ENCODE results near the gene KYNU. TPM values are rescaled to one million over a fixed set of nuclear protein-coding genes. Genes with fewer than 3 reads are reported as not detected.
A peak's percentile ranks its signal among the peaks of the same experiment; 100 is the strongest.

The KYNU gene
- total RNA-seq, 1 donor from 2014 or later, result 30.3 TPM

DNA sequence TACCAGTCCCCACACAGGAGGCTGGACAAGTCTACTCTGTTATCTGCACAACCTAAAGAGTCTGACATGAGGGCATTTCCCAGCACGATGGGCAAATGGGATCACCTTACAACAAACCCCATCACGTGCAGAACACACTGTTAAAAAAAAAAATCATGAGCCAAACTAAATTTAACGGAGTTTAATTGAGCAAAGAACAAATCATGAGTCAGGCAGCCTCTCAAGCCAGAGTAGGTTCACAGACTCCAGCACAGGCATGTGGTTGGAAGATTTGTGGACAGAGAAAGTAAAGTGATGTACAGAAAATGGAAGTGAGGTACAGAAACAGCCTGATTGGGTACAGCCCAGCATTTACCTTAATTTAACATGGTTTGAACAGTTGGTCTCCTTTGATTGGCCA lies 59.9 kb downstream of the KYNU start:
- FAIRE-seq, result no peak
- no peak for DNase-seq (ENCODE audit: low read depth)
- Histone ChIP-seq H3K4me3 (ENCODE audit: low read depth, low read length) (no peak overlapping the region), H3K36me3 (ENCODE audit: control insufficient read depth, insufficient read depth, low read length) (no peaks in the 10 kb centered on the region), H3K27me3 (ENCODE audit: control insufficient read depth, insufficient read depth, low read length) (no peaks in the 10 kb centered on the region)
- TF ChIP-seq, protein P1, sequence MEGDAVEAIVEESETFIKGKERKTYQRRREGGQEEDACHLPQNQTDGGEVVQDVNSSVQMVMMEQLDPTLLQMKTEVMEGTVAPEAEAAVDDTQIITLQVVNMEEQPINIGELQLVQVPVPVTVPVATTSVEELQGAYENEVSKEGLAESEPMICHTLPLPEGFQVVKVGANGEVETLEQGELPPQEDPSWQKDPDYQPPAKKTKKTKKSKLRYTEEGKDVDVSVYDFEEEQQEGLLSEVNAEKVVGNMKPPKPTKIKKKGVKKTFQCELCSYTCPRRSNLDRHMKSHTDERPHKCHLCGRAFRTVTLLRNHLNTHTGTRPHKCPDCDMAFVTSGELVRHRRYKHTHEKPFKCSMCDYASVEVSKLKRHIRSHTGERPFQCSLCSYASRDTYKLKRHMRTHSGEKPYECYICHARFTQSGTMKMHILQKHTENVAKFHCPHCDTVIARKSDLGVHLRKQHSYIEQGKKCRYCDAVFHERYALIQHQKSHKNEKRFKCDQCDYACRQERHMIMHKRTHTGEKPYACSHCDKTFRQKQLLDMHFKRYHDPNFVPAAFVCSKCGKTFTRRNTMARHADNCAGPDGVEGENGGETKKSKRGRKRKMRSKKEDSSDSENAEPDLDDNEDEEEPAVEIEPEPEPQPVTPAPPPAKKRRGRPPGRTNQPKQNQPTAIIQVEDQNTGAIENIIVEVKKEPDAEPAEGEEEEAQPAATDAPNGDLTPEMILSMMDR (IDR thresholded peaks at IDR 0.05; ENCODE audit: insufficient read depth, low read length, severe bottlenecking), result no peak

GRCh38 chr2:142938240-142938639 lies 60.8 kb downstream of the KYNU start:
- DNase-seq (ENCODE audit: low read depth), result no peak
- no peak overlapping the region for H3K4me3 ChIP-seq (ENCODE audit: low read depth, low read length)
- no peaks in the 10 kb centered on the region for H3K27me3 ChIP-seq (ENCODE audit: control insufficient read depth, insufficient read depth, low read length)
- no peak for FAIRE-seq
- TF ChIP-seq, protein P1 (IDR thresholded peaks at IDR 0.05; ENCODE audit: insufficient read depth, low read length, severe bottlenecking), result no peak
- H3K36me3 ChIP-seq (ENCODE audit: control insufficient read depth, insufficient read depth, low read length), result no peaks in the 10 kb centered on the region

- H3K27me3 ChIP-seq (ENCODE audit: control insufficient read depth, insufficient read depth, low read length), result no peaks in the 10 kb centered on the region
- DNase-seq (ENCODE audit: low read depth) (no peak), FAIRE-seq (no peak)
- TF ChIP-seq, protein P1 (IDR thresholded peaks at IDR 0.05; ENCODE audit: insufficient read depth, low read length, severe bottlenecking), result no peak
- no peaks in the 10 kb centered on the region for H3K36me3 ChIP-seq (ENCODE audit: control insufficient read depth, insufficient read depth, low read length)
- H3K4me3 ChIP-seq (ENCODE audit: low read depth, low read length), result no peak overlapping the region
These were observed 63.3 kb downstream of the KYNU start for GRCh38 chr2:142940606-142941223.

- TF ChIP-seq, protein P1 (IDR thresholded peaks at IDR 0.05; ENCODE audit: insufficient read depth, low read length, severe bottlenecking), result no peak
- DNase-seq (ENCODE audit: low read depth) (no peak), FAIRE-seq (no peak)
- Histone ChIP-seq H3K36me3 (ENCODE audit: control insufficient read depth, insufficient read depth, low read length) (no peaks in the 10 kb centered on the region), H3K27me3 (ENCODE audit: control insufficient read depth, insufficient read depth, low read length) (no peaks in the 10 kb centered on the region), H3K4me3 (ENCODE audit: low read depth, low read length) (no peak overlapping the region)
These were observed 65.2 kb downstream of the KYNU start for GRCh38 chr2:142942690-142943089.

- no peak for FAIRE-seq
These were observed 66.8 kb downstream of the KYNU start for GRCh38 chr2:142944264-142944663.

More at GRCh38 chr2:142944264-142944663, 66.8 kb downstream of the KYNU start:
- H3K4me3 ChIP-seq (ENCODE audit: low read depth, low read length), result no peak overlapping the region
- no peaks in the 10 kb centered on the region for H3K36me3 ChIP-seq (ENCODE audit: control insufficient read depth, insufficient read depth, low read length)
- no peaks in the 10 kb centered on the region for H3K27me3 ChIP-seq (ENCODE audit: control insufficient read depth, insufficient read depth, low read length)
- peak; percentile 65 for DNase-seq (ENCODE audit: low read depth)
- TF ChIP-seq, protein P1 (IDR thresholded peaks at IDR 0.05; ENCODE audit: insufficient read depth, low read length, severe bottlenecking), result no peak
